Astrocyte of the spinal cord (primary cell): Measurements from ENCODE around the gene SPRYD7.

Experiments
- DNase-seq: peaks from one replicate; pipeline ENCODE4 v3.0.0; 2011; ENCODE audit warnings: low read depth, low spot score
- H3K4me3 ChIP-seq: 2 replicates; pipeline ENCODE4 v1.5.1; 2011; ENCODE audit warnings: low read depth, mild to moderate bottlenecking, low read length, moderate library complexity
- in situ Hi-C: cut with HindIII; loops from 2 replicates; pipeline ENCODE4 v1.10.0; 2017; ENCODE audit warnings: low sequenced_read_pairs
- TF ChIP-seq, protein P1 (sequence below): IDR thresholded peaks from 2 replicates; pipeline ENCODE4 v1.5.1; 2012; ENCODE audit warnings: low read depth, mild to moderate bottlenecking, low read length, inconsistent platforms

SPRYD7 gene, protein sequence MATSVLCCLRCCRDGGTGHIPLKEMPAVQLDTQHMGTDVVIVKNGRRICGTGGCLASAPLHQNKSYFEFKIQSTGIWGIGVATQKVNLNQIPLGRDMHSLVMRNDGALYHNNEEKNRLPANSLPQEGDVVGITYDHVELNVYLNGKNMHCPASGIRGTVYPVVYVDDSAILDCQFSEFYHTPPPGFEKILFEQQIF

DNA sequence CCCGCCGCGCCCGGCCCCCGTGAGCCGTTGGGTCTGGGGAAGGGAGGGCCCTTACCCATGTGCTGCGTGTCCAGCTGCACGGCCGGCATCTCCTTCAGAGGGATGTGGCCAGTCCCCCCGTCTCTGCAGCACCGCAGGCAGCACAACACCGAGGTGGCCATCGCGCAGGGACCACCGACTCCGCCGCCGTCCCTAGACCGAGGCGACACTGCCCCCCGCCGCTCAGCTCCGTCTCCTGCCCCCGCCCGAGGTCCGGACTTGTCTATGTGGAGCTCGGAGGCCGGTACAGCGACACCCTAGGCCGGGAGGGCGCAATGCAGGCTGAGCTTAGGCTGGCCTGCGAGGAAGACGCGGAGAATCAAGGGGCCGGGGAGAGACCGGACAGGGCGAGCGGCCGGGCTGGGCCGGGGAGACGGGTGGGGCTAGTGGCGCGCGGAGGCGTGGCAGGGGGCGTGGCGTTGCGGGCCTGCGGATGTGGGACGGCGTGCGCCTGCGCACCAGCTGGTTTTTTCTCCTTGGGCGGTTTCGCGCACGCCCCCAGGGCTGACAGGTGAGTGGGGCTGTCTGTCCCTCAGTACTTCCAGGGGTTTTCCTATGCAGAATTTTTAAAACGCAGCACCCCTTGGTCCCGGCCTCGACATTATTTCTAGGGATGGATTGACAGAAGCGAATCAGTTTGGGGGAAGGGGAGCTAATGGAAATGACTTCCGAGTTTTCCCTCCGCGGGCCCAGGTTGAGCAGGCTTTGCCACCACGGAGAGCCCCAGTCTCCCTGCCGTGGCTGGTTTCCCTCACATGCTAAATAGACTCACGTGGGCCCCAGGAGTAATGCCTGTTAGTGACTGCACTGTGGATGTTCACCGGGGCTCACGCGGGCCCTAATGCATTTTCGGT, at the start of gene SPRYD7:
TSS of gene SPRYD7 (minus strand) at position 266 of the 893 bp plus-strand sequence. CDS start at position 161, 105 bp downstream.
- H3K4me3 ChIP-seq = peak within 1 kb of the TSS; percentile 89
- in situ Hi-C loops = no loop called here
- peak; percentile 99 for DNase-seq
- TF ChIP-seq, protein P1, sequence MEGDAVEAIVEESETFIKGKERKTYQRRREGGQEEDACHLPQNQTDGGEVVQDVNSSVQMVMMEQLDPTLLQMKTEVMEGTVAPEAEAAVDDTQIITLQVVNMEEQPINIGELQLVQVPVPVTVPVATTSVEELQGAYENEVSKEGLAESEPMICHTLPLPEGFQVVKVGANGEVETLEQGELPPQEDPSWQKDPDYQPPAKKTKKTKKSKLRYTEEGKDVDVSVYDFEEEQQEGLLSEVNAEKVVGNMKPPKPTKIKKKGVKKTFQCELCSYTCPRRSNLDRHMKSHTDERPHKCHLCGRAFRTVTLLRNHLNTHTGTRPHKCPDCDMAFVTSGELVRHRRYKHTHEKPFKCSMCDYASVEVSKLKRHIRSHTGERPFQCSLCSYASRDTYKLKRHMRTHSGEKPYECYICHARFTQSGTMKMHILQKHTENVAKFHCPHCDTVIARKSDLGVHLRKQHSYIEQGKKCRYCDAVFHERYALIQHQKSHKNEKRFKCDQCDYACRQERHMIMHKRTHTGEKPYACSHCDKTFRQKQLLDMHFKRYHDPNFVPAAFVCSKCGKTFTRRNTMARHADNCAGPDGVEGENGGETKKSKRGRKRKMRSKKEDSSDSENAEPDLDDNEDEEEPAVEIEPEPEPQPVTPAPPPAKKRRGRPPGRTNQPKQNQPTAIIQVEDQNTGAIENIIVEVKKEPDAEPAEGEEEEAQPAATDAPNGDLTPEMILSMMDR = peak; percentile 91

DNA sequence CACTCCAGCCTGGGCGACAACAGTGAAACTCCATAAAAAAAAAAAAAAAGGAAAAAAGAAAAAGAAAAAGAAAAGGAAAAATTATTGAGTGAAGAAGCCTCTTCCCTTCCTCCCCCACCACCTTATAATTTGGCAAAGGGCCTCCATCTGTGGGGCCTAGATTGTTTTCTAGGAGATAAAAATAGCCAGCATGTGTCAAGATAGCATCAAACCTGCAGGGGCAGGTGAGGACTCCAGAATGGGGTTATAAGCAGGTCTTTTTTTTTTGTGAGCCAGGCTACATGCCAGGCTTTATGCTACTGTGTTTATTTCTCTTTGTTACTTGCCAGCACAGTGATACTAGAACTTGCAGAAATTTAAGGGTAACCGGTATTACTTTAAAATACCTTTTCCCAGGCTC, 49.0 kb upstream of the SPRYD7 start:
- no peak for DNase-seq
- in situ Hi-C loops = no loop called here
- TF ChIP-seq, protein P1 = no peak
- no peak overlapping the region for H3K4me3 ChIP-seq

DNA sequence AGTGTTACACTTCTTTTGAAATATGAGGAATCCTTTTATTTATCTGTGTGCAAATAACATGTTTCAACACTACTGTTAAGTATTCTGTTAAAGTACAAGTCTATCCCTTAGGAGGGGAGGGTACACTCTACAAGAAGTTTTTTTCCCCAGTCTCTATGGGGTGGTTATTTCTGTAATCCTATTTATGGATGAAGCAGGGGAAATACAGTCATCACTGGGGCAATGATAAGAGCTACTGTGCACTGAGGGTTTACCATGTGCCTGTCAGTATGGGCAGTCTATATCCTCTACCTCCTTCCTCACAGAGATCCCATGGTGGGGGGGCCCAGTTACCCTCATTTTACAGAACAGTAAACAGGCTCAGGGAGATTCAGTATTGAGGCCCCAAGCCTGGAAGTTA, 44.1 kb upstream of the SPRYD7 start:
- TF ChIP-seq, protein P1 = no peak
- no peak for DNase-seq
- H3K4me3 ChIP-seq = no peak overlapping the region
- in situ Hi-C loops = no loop called here

DNA sequence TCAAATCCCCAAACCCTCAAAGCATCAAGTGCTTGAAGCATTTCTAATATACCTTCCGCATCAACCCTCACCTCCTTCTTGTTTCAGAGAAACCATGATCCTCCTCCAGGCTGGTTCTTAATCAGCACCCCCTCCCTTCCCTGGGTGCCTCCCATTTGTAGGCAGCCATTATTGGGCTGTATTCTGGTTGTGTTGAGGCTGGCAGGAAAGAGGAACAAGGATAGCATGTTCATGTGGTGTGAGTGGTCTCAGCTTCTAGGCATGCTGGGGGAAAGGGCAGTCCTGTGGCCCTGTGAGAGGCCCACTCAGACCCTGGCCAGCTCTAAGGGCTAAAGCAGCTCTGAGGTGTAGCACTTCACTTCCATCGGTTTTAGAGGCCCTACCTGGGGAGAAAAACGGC, 41.9 kb upstream of the SPRYD7 start:
- TF ChIP-seq, protein P1 = no peak
- in situ Hi-C loops = no loop called here
- H3K4me3 ChIP-seq = no peak overlapping the region

DNA sequence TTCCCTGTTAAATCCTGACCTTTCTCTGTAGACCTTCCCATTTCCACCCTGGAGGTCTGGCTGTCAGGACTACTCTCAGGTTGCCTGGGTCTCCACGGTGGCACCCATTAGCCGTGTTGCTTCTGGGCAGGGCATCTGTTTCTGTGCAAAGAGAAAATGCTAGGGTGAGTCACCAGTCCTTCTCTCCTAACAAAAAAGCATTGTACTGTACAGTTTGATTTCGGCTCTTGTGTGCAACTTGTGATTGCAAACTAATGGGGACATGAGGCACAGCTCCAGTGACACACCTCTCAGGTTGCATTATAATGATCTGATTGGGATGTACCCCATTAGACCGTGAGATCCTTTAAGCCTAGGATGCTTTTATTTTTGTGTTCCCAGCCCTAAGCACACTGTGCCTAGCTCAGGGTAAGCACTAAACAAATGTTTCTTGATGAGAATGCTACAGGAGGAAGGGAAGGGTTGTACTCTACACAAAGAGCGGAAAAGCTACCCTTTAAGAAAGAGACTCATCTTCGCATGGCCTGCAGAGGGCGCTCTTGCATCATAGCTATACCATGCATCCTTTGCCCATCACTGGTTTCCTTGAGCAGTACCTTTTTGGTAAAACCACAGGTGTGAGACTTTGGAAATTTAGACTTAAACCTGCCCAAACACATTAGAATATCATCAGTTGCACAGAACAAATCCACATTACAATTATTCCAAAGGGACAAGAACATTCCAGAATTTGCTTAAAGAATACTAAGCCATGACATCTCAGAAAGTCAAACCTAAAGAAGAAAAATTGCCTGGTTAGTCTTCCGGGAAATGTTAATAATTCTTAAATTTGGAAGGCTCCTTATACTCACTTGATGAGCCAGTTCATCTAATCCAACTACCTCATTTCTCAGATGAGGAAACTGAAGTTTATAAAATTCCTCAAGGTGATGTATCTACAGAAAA, 40.4 kb upstream of the SPRYD7 start:
- no peak overlapping the region for H3K4me3 ChIP-seq

More for the DNA sequence above, 41.9 kb upstream of the SPRYD7 start:
- DNase-seq = no peak

More for the DNA sequence above, 40.4 kb upstream of the SPRYD7 start:
- TF ChIP-seq, protein P1 = peak; percentile 85
- in situ Hi-C loops = no loop called here
- DNase-seq = peak; percentile 69
